ENCODE results near the gene LINC00305.

The LINC00305 gene

DNA sequence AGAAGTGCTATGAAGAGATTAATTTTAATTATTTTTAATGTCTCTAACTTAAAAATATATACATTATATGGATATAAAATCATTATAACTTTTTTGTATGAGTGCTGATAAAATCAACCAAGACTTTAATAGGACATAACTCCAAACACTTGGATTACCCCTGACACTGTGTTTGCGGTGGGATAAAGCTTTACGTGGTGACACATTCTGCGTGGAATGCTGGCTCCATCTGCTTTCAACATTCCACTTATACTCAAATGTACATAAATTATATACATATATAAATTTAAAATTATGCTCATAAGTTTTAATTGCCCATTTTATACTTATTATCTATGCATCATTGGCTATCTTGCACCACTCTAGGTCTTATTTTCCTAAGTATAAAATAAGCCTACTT lies 30.5 kb downstream of the LINC00305 start:
- no peak for FAIRE-seq
- no peak for DNase-seq (ENCODE audit: extremely low spot score, insufficient read length, low read depth)

- FAIRE-seq (no peak), DNase-seq (ENCODE audit: extremely low spot score, insufficient read length, low read depth) (no peak)
Observed at GRCh38 chr18:64116571-64117175, 32.2 kb downstream of the LINC00305 start.

GRCh38 chr18:64115881-64116280 lies 33.0 kb downstream of the LINC00305 start:
- no peak for FAIRE-seq

DNA sequence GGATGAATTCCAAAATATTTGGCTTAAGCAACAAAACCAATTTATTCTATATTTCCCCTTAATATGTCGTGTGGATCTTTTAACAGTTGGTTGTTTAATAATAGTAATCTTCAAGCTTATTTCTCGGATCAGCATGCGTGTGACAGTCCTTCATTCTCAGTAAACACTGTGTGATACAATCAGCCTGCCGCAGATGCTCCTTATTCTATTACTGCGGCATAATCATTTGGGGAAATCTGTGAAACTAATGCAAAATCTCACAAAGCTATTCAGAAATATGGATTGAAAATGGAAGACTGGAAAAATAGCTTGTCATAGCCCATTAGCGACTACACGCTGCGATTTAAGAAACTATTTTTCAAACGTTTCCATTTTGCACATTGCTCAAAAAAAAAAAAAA lies 36.9 kb downstream of the LINC00305 start:
- FAIRE-seq (no peak), DNase-seq (ENCODE audit: extremely low spot score, insufficient read length, low read depth) (no peak)

More at GRCh38 chr18:64115881-64116280, 33.0 kb downstream of the LINC00305 start:
- DNase-seq (ENCODE audit: extremely low spot score, insufficient read length, low read depth), result no peak

GRCh38 chr18:64110692-64111480 lies 38.0 kb downstream of the LINC00305 start:
- DNase-seq (ENCODE audit: extremely low spot score, insufficient read length, low read depth) (no peak), FAIRE-seq (no peak)

- FAIRE-seq, result no peak
Observed at GRCh38 chr18:64103986-64104385, 44.9 kb downstream of the LINC00305 start.

DNA sequence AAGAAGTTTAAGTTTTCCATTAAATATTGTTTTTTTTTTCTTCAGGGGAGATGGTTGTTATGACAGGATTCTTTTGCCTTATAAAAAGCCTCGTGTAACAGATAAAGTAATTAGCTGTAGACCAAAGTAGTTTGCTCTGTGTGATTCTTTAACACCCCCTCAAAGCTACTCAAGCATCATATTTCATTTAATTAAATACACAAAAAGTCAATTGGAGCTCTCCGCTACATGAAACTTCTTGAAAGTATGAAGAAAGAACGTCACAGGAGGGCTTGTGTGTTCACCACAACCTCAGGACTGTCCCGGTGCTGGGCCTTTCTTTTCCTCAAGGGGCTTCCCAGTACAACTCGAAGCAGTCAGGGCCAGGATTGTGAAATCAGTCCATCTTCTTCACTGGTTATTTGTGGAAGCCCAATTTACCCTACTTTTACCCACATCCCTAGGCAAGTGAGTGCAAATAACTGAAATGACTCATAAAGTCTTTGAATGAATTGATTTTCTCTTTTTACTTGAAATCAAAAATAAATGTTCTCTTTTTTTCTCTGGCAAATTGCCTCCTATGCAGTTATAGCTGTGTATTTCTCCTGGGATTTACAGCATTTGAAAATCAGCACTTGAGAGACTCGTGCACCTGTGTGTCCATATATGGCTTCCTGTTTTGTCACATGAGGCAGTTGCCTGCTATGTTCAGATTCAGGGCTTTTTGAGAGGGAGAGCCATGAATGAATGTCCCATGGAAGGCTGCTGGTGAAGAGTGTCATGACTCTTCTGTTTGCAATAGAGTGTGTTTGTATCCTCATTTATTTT lies 48.6 kb downstream of the LINC00305 start:
- DNase-seq (ENCODE audit: extremely low spot score, insufficient read length, low read depth) (no peak), FAIRE-seq (no peak)

More at GRCh38 chr18:64103986-64104385, 44.9 kb downstream of the LINC00305 start:
- DNase-seq (ENCODE audit: extremely low spot score, insufficient read length, low read depth), result no peak

DNA sequence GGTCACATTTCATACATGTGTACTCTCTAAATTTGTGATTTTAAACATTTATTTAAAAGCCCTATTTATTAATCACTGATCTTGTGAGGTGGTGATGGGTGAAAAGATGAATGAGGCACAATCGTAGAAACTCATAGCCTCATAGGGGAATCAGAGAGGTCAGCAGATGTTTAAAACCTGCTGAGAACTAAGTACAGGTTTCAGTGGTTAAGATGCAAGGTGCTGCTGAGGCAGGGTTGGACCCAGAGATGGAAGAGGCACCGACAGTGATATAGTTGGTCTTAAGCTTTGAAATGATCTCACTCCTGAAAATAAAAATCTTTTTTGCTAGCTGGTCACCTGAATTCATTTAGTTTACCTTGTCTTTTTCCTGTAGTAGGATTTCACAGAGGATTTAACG lies 49.6 kb downstream of the LINC00305 start:
- DNase-seq (ENCODE audit: extremely low spot score, insufficient read length, low read depth) (no peak), FAIRE-seq (peak; percentile 60)

DNA sequence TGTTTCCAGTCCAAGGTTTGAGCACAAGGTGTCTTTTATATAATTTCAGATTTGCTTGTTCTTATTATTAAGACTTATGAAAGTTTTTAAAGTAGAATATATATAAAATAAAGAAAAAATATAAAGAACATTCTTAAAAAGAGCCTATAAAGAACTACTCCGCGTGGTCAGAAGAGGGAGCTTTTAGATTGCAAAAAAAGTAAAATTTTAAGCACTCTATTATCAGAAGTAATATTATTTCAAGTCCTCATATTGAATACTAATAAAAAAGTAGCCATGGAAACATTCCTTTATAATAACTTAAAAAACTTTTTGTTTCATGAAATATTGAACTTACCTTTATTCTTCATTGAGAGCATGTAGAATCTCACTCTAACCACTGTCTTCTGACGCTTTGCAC lies 51.4 kb downstream of the LINC00305 start:
- no peak for FAIRE-seq
- DNase-seq (ENCODE audit: extremely low spot score, insufficient read length, low read depth), result no peak

DNA sequence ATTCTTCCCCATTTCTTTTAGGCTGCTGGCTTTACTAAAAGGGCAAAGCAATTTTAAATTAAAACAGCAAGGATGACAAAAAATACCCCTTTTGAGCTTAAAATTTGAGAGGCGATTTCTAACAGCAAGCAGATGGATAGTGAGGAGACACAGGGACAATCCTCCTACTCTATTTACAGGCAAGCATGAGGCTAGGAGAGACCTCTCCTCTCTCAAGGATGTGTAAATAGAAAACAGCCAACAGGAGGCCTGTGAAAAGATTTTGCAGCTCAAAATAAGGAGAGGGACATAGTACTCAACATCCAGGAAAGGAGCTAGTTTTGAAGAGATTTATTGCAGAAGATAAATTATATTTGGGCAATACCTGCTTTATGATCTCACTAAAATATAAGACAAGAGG lies 53.8 kb downstream of the LINC00305 start:
- FAIRE-seq (no peak), DNase-seq (ENCODE audit: extremely low spot score, insufficient read length, low read depth) (no peak)

GRCh38 chr18:64094210-64094609 lies 54.7 kb downstream of the LINC00305 start:
- FAIRE-seq, result no peak

GRCh38 chr18:64091526-64091925 lies 57.4 kb downstream of the LINC00305 start:
- no peak for DNase-seq (ENCODE audit: extremely low spot score, insufficient read length, low read depth)
- FAIRE-seq, result peak; percentile 38

More at GRCh38 chr18:64094210-64094609, 54.7 kb downstream of the LINC00305 start:
- no peak for DNase-seq (ENCODE audit: extremely low spot score, insufficient read length, low read depth)

- no peak for DNase-seq (ENCODE audit: extremely low spot score, insufficient read length, low read depth)
Observed at GRCh38 chr18:64090876-64091275, 58.0 kb downstream of the LINC00305 start.

GRCh38 chr18:64083916-64084315 lies 65.0 kb downstream of the LINC00305 start:
- DNase-seq (ENCODE audit: extremely low spot score, insufficient read length, low read depth), result no peak
- no peak for FAIRE-seq

More at GRCh38 chr18:64090876-64091275, 58.0 kb downstream of the LINC00305 start:
- FAIRE-seq, result no peak

DNA sequence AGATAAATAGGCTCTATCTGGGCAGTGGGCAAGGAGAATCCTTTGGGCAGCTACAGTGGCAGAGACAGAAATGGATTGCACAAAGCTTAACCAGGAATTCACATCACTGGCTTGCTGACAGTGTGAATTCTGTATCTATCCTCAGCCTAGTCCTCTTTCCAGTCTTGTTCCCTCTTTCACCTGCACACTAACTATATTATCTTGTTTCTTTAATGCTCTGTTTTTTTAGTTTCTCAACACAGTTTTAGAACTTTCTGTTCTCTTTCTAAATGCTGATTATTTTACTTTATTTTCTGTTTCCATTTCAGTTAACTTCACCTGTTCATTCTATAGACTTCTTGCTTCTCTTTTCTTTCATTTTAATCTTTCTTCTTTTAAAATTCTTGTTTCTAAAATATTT lies 66.4 kb downstream of the LINC00305 start:
- DNase-seq (ENCODE audit: extremely low spot score, insufficient read length, low read depth) (no peak), FAIRE-seq (no peak)

DNA sequence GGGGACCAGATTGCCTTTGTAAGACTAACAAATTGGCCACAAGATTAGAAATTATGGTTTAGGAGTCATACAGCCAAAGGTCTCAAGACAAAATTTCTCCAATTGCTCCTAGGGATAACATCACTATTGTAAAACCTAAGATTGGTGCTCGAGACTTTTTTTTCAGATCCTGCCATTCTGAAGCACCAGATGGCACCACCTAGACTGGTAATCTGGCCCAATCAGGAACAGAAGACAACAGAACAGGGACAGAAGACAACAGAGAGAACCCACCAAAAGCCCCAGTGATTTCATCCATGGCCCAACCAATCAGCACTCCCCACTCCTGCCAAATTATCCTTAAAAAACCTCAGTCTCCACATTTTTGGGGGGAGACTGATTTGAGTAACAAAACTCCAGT lies 66.8 kb downstream of the LINC00305 start:
- FAIRE-seq (no peak), DNase-seq (ENCODE audit: extremely low spot score, insufficient read length, low read depth) (no peak)

GRCh38 chr18:64073971-64074370 lies 74.9 kb downstream of the LINC00305 start:
- DNase-seq (ENCODE audit: extremely low spot score, insufficient read length, low read depth) (no peak), FAIRE-seq (no peak)

GRCh38 chr18:64055019-64055418 lies 93.9 kb downstream of the LINC00305 start:
- FAIRE-seq, result no peak
- DNase-seq (ENCODE audit: extremely low spot score, insufficient read length, low read depth), result no peak

- DNase-seq (ENCODE audit: extremely low spot score, insufficient read length, low read depth) (no peak), FAIRE-seq (no peak)
Observed at GRCh38 chr18:64053246-64053645, 95.6 kb downstream of the LINC00305 start.

GRCh38 chr18:64052772-64053171 lies 96.1 kb downstream of the LINC00305 start:
- DNase-seq (ENCODE audit: extremely low spot score, insufficient read length, low read depth) (no peak), FAIRE-seq (no peak)

DNA sequence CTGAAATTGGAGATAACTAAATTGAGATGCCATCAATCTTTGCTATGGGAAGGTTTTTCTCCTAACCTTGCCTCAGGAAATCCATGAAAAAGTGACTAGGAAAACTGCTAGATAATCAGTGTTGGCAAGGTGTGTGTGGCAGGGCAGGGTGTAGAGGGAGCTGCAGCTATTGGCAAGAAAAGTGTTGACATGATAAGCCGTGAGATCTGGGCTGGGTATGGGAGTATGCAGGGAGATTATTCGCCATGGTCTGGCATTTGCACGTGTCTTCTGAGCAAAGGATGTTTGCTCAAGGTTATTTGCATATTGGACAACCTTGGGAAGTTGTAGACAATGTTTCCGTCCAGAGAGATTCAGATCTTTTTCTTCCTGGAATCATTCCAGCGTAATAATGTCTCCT lies 104.3 kb downstream of the LINC00305 start:
- no peak for DNase-seq (ENCODE audit: extremely low spot score, insufficient read length, low read depth)
- FAIRE-seq, result no peak
